IPS-NIHi7 (cell line): Measurements from ENCODE around the gene KANK2.
"Not testable (repeated sequence)": the region's sequence is repeated elsewhere in the genome, so short reads cannot be mapped to it uniquely, and the experiment has no call there.

ENCODE experiments used
- DNase-seq: peaks from one replicate; pipeline ENCODE4 v3.0.0; 2012; ENCODE audit warnings: mixed read lengths; ENCODE audit errors: extremely low spot score

Gene KANK2

DNA sequence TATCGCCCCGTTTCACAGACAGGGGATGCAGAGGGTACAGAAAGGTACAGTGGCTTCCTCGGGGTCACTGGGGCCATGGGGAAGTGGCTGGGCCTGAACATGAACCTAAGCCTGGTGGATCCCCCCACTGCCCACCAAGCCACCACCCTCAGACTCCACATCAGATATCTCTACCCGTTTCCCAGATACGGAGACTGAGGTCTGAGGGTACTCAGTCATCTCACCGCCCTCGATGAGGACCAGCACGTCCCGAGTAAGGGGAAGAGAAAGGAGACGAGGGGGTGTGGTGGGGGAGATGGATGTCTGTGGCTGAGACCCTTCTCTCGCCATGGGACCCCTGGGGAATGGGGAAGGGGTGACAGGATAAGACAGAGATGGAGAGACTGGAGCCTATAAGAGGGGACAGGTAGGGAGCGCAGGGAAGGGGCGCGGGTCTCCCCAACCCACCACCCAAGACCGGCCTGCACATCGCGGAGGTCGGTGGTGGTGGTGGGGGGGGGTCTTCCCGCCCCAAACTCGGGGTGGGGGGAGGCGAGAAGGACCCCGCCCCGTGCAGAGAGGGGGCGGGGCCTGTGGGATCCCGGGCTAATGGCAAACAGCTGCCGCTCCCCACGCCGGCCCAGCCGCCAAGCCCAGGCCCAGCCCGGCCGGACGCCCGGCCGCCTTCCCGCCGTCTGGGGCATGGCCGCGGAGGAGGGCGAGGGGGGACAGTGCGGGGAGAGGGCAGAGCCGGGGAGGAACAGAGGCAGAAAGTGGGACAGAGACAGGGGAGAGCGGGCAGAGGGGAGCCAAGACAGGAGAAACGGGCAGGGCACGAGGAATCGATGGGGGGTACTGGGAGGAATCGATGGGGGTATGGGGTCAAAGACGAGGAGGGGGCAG lies 698 bp downstream of the KANK2 start:
- peak; percentile 77 for DNase-seq

DNA sequence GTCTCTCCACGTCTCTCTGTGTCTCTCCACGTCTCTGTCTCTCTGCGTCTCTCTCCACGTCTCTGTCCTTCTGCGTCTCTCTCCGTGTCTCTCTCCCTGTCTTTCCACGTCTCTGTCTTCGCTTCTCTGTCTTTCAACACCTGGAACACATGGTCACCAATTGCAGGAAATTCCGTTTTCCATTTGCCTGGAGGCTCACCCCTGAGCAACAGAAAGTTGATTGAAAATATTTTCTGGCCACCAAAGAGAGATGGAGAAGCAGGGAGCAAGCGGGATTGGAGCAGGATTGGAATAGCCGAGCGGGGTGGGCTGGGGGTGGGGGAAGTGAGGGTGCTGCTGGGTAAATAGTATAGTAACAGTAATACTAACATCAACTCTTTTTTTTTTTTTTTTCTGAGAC lies 1.7 kb downstream of the KANK2 start:
- DNase-seq = no peak

- no peak for DNase-seq
Observed at GRCh38 chr19:11194656-11195558, 2.4 kb downstream of the KANK2 start.

- no peak for DNase-seq
Observed at GRCh38 chr19:11194173-11194572, 3.2 kb downstream of the KANK2 start.

DNA sequence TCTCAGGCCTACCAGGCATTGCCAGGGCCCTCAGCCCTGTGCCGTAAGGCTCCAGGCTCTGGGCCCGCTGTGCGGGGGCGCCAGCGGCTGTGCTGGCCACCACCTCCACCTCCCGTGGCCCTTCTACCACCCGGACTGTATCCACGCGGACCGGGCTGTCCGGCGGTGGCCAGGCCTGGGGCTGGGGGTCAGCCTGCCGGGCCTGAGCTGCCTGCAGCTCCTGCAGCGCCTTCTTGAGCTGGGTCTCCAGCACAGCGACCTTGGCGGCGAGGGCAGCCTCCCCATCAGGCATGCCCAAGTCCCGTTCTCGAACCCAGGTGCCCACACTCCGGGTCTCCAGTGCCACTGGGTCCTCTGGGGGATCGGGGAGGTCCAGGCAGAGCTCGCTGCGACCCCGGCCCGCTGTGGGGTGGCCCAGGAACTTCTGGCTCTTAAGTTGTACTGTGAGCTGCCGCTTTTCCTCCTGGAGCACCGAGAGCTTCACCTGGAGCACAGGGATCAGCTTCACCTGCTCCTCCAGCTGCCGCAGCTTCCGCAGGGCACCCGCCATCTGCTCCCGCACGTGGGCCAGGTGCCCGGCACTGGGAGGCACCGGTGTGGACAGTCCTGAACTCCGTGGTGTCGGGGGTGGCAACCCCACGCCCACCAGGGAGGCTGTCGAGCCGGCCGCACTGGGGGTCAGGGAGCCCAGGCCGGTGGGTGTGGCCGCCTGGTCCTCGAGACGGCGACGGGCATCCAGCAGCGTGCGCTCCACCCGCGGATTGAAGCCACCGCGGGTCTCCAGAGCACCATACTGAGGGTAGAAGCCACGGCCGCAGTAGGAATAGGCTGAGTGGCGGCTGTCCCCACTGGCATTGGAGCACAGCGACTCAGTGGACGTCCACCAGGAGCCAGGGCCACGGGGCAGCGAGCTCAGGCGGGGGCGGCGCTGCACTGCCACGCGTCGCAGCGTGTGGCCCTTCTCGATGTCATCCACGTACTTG lies 4.1 kb downstream of the KANK2 start:
- DNase-seq = no peak

- DNase-seq = no peak
Observed at GRCh38 chr19:11191934-11192333, 5.4 kb downstream of the KANK2 start.

DNA sequence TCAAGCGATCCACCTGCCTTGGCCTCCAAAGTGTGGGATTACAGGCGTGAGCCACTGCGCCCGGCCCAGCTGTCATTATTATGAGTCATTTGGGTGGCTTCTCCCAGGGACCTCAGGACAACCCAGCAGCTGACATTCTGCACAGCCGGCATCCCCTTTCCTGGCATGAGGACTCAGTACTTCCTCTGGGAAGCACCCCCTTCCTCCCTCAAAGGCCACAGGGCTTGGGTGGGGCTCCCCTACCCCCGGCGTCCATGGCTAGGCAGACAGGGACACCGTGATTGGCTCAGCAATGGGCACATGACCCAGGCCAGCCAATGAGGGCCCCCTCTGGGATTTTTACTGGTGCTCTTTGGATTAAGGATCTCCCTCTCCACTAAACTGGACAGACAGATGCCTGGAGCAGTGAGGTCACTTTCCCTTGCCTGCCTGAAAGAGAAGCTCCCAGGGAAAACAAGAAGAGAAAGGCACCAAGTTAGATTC lies 6.0 kb downstream of the KANK2 start:
- DNase-seq = peak; percentile 56

DNA sequence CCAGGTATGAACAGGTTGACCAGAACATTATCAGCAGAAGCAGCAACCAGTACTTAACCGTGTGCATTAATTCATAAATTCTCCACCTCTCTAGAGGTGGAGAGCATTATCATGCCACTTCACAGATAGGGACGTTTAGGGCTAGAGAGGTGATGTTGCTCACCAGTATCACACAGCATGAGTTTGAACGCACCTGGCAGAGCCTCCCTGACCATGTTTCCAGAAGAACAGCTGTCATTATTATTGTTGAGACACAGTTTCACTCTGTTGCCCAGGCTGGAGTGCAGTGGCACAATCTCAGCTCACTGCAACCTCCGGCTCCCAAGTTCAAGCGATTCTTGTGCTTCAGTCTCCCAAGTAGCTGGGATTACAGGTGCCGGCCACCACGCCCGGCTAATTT lies 6.8 kb downstream of the KANK2 start:
- no peak for DNase-seq

GRCh38 chr19:11187441-11187840 lies 9.9 kb downstream of the KANK2 start:
- no peak for DNase-seq

- no peak for DNase-seq
Observed at GRCh38 chr19:11182994-11183393, 14.4 kb downstream of the KANK2 start.

DNA sequence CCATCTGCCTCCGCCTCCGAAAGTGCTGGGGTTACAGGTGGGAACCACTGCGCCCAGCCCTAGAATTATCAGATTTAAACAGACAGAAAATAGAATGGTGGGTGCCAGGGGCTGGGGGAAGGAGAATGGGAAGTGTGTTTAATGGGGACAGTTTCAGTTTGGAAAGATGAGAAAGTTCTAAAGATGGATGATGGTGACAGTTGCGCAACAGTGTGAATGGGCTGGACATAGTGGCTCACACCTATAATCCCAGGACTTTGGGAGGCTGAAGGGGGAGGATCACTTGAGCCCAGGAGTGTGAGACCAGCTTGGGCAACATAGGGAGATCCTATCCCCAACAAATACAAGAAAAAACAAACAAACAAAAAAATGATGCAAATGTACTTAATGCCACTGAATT lies 15.9 kb downstream of the KANK2 start:
- DNase-seq = no peak

GRCh38 chr19:11180975-11181374 lies 16.4 kb downstream of the KANK2 start:
- not testable (repeated sequence) for DNase-seq

GRCh38 chr19:11180346-11180745 lies 17.0 kb downstream of the KANK2 start:
- no peak for DNase-seq

GRCh38 chr19:11179716-11180297 lies 17.5 kb downstream of the KANK2 start:
- DNase-seq = no peak

- DNase-seq = not testable (repeated sequence)
Observed at GRCh38 chr19:11179145-11179465, 18.2 kb downstream of the KANK2 start.

- DNase-seq = no peak
Observed at GRCh38 chr19:11177592-11177991, 19.8 kb downstream of the KANK2 start.

GRCh38 chr19:11176466-11177193 lies 20.7 kb downstream of the KANK2 start:
- no peak for DNase-seq

- DNase-seq = no peak
Observed at GRCh38 chr19:11175920-11176319, 21.4 kb downstream of the KANK2 start.

GRCh38 chr19:11174336-11174735 lies 23.0 kb downstream of the KANK2 start:
- no peak for DNase-seq

DNA sequence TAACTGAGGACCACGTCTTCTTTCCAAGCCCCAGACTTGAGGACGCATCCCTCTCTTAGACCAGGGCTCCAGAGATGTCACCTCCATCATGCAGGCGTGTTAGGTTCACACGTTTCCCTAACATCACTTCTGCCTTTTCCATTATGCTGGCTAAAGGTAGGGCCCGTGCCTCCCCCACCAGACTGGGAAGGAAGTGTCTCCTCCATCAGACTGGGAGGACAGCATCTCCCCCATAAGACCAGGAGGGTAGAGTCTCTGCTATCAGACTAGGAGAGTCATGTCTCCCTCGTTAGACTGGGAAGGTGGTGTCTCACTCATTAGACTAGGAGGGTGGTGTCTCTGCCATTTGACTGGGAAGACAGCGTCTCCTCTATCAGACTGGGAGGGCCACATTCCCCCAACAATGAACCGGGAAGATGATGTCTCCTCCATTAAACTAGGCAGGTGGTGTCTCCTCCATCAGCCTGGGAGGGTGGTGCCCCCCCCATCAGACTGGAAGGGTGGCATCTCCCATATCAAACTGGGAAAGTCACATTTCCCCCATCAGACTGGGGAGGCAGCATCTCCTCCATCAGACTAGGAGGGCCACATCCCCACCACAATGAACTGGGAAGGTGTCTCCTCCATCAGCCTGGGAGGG lies 23.7 kb downstream of the KANK2 start:
- DNase-seq = no peak
